ENCODE measurements around the gene OR5B17.

- no peak for TF ChIP-seq POLR2A (IDR thresholded peaks at IDR 0.05)
- TF ChIP-seq CTCF (IDR thresholded peaks at IDR 0.05): no peak
These were observed 36.7 kb upstream of the OR5B17 start for GRCh38 chr11:58395581-58395980.

Data from thyroid gland (tissue), 4 donors.